ENCODE data around the gene MLC1.

DNA sequence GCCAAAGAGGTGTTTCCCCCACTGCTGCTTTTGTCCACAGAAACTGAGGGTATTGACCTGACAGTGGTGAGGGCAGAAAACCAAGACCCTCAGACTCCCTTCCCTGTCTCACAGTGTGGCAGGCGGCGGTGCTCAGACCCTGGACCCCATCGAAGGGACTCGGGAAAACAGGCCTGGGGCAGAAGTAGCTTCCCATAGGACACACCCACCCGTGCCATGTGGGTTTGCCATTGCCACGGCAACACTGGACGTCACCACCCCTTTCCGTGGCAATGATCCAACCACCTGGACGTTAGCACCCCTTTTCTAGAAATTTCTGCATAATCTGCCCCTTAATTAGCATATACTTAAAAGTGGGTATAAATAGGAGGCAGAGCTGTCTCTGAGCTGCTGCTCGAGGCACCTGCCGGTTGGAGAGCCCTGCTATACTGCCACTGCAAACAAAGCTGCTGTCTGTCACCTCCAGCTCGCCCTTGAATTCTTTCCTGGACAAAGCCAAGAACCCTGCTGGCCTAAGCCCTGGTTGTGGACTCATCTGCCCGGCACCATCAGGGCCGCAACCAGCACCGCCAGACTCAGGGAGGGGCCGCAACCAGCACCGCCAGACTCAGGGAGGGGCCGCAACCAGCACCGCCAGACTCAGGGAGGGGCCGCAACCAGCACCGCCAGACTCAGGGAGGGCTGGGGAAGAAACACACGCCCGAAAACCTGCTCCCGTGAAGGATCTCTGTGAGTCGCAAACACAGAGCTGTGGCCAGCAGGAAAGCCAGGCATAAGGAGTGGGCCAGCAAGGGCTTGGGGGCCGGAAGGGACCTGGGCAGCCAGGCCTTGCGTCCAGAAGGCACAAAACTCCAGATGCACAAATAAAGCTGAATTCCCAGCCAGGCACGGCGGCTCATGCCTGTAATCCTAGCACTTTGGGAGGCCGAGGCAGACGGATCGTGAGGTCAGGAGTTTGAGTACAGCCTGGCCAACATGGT, 10.4 kb downstream of the MLC1 start:
- TF ChIP-seq, protein P1, sequence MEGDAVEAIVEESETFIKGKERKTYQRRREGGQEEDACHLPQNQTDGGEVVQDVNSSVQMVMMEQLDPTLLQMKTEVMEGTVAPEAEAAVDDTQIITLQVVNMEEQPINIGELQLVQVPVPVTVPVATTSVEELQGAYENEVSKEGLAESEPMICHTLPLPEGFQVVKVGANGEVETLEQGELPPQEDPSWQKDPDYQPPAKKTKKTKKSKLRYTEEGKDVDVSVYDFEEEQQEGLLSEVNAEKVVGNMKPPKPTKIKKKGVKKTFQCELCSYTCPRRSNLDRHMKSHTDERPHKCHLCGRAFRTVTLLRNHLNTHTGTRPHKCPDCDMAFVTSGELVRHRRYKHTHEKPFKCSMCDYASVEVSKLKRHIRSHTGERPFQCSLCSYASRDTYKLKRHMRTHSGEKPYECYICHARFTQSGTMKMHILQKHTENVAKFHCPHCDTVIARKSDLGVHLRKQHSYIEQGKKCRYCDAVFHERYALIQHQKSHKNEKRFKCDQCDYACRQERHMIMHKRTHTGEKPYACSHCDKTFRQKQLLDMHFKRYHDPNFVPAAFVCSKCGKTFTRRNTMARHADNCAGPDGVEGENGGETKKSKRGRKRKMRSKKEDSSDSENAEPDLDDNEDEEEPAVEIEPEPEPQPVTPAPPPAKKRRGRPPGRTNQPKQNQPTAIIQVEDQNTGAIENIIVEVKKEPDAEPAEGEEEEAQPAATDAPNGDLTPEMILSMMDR (IDR thresholded peaks at IDR 0.05), result no peak
- TF ChIP-seq POLR2A (IDR thresholded peaks at IDR 0.05), result peak in 1 of 4 donors; percentile 12

Measured in esophagus squamous epithelium (tissue), 4 donors.